ENCODE measurements around the gene SEL1L3.

- no peak for TF ChIP-seq CTCF (IDR thresholded peaks at IDR 0.05 in 4 of 5, conservative IDR thresholded peaks at IDR 0.05 in 1 of 5)
- TF ChIP-seq POLR2A (IDR thresholded peaks at IDR 0.05), result no peak
Observed at GRCh38 chr4:25856756-25857155, 6.0 kb downstream of the SEL1L3 start.

Data from gastrocnemius medialis (tissue), 4 donors.